GM10248 (cell line): ENCODE measurements around the gene MFNG.
A peak's percentile ranks its signal among the peaks of the same experiment; 100 is the strongest.
"Not testable (repeated sequence)": the region's sequence is repeated elsewhere in the genome, so short reads cannot be mapped to it uniquely, and the experiment has no call there.

Source experiments
- CTCF ChIA-PET: fragments of 300-600 bp; sonication (Branson Sonifier 250); formaldehyde crosslinking; extraction: SDS; loops from one replicate; lab custom pipeline; 2021; ENCODE audit warnings: antibody characterized with exemption; lab: Yijun Ruan, JAX
- POLR2A ChIA-PET: fragments of 350-650 bp; sonication (Branson Sonifier 250); formaldehyde crosslinking; extraction: SDS; loops from one replicate; lab custom pipeline; 2020; ENCODE audit warnings: antibody characterized with exemption; lab: Yijun Ruan, JAX
- DNase-seq: peaks from one replicate; pipeline ENCODE4 v3.0.0; 2012; ENCODE audit errors: extremely low spot score
- CTCF ChIP-seq: IDR thresholded peaks from 2 replicates; pipeline ENCODE4 v1.5.1; 2012; ENCODE audit warnings: mild to moderate bottlenecking, low read depth; ENCODE audit errors: extremely low read depth, missing control alignments, control extremely low read depth

MFNG gene

GRCh38 chr22:37471727-37472417 lies 14.3 kb downstream of the MFNG start:
- POLR2A ChIA-PET: no interaction called here
- CTCF ChIA-PET: interaction anchor here (0.8 to 2.6 kb wide), 25 partner anchors 8 to 273 kb away, joined by 3 to 22 read pairs (median 4); partner anchors contain the start of genes LGALS2 and MFNG
- DNase-seq: no peak
- TF ChIP-seq CTCF: no peak

DNA sequence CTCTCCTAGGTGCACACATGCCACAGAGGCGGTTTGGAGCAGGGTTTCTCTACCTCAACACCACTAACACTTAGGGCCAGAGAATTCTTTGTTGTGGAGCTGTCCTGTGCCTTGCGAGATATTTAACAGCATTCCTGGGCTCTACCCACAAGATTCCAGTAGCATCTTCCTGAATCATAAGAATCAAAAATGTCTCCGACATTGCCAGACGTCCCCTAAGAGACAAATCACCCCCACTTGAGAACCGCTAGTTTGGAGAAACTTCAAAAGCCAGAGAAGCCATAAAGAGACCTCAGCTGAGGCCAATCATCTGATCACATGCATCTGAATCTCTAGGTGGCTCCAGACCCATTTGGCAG lies 16.1 kb downstream of the MFNG start:
- ChIA-PET CTCF (interaction anchor here (1.0 to 1.5 kb wide), 3 partner anchors 12 to 271 kb away, joined by 3 to 4 read pairs (median 4); no protein-coding TSS in a partner anchor), POLR2A (no interaction called here)
- DNase-seq: no peak

GRCh38 chr22:37469416-37470086 lies 16.6 kb downstream of the MFNG start:
- ChIA-PET CTCF (interaction anchor here (1.0 to 1.5 kb wide), 3 partner anchors 11 to 270 kb away, joined by 3 to 4 read pairs (median 4); no protein-coding TSS in a partner anchor), POLR2A (no interaction called here)
- no peak for DNase-seq
- TF ChIP-seq CTCF: no peak

More for the DNA sequence above, 16.1 kb downstream of the MFNG start:
- TF ChIP-seq CTCF: no peak

- POLR2A ChIA-PET, CTCF ChIA-PET, DNase-seq: not testable (repeated sequence)
Observed at GRCh38 chr22:37468201-37468695, 17.9 kb downstream of the MFNG start.

DNA sequence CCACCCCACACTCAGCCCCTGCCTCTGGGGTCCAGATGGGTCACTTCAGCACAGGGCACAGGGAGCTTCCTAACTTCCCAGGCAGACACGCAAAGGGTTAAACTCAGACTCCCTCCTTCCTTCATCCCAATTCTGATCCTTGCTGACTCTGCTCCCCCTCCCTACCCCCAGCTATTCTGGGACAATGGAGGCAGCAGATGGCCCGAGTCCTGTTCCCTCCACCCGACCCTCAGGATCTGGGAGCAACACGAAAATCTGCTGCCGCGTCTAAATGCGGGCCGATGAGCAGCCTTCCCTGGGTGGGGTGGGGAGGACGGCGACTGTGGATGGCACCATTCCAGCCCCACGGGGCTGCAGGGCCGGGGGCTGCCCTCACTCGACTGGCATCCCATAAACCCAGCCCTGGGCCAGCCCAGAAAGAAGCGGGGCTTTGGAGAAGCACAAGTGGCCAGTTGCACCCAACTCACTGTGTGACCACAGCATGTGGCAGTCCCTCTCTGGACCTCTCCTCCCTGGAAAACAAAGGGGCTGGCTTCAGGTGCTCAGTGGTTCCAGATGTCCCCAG lies 18.7 kb downstream of the MFNG start:
- ChIA-PET CTCF (interaction anchor here (1.0 to 2.0 kb wide), 2 partner anchors 11 to 207 kb away, joined by 3 to 6 read pairs; no protein-coding TSS in a partner anchor), POLR2A (no interaction called here)
- TF ChIP-seq CTCF: no peak
- no peak for DNase-seq

DNA sequence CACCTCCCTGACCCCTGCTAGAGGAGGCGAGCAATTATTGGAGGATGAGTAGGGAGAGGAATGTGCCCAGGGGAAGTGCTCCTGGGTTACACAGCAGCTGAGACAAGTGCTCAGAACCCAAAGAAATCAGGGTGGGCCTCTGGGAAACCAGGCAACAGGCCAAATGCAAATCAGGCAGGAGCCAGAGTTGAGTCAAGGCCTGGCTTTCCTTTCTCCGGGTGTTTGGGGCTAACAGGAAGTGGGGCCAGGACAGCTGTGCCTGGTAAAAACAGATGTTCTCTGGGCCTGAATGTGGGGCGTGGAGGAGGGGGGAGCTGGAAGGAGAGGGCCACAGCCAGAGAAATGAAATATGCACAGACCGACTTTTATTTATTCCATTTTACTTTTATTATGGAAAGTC lies 22.0 kb downstream of the MFNG start:
- CTCF ChIA-PET: interaction anchor here (0.8 to 1.9 kb wide), 5 partner anchors 8 to 148 kb away, joined by 3 to 7 read pairs (median 3); no protein-coding TSS in a partner anchor
- no peak for TF ChIP-seq CTCF
- POLR2A ChIA-PET: no interaction called here
- DNase-seq: peak; percentile 59
